GM12878 (cell line): ENCODE results near the gene NXPE1.
A peak's percentile ranks its signal among the peaks of the same experiment; 100 is the strongest.

Experiments used
- CEBPB ChIP-seq, 2 experiments: fragments of 150-350 bp in 1 of 2; IDR thresholded peaks; 2 replicates each; pipeline ENCODE4 v1.6.1; 2012 to 2014; ENCODE audit warnings: low read depth in 2 of 2, low read length in 2 of 2, borderline replicate concordance in 1 of 2, inconsistent platforms in 1 of 2
- CHD2 ChIP-seq: IDR thresholded peaks from 2 replicates; pipeline ENCODE4 v1.6.1; 2011; ENCODE audit warnings: low read depth, low read length, improper control_type of control experiment, borderline replicate concordance
- CTCF ChIP-seq, 3 experiments: IDR thresholded peaks in 2 of 3; conservative IDR thresholded peaks in 1 of 3; 2 replicates each; pipeline ENCODE4 v1.5.1; 2011; ENCODE audit warnings: low read depth in 3 of 3, low read length in 3 of 3, mild to moderate bottlenecking in 3 of 3, control low read depth in 2 of 3, moderate library complexity in 2 of 3, inconsistent platforms in 1 of 3, mixed read lengths in 1 of 3; ENCODE audit not compliant: control insufficient read depth in 2 of 3, insufficient read depth in 1 of 3; ENCODE audit errors: extremely low read depth in 1 of 3
- EP300 ChIP-seq, 2 experiments: fragments of 150-350 bp in 1 of 2; IDR thresholded peaks; 2 replicates each; pipeline ENCODE4 v1.6.1; 2011 to 2012; ENCODE audit warnings: low read depth in 2 of 2, low read length in 2 of 2, borderline replicate concordance in 1 of 2, improper control_type of control experiment in 1 of 2, inconsistent platforms in 1 of 2; ENCODE audit not compliant: control insufficient read depth in 1 of 2
- KAT2A ChIP-seq: conservative IDR thresholded peaks from 2 replicates; pipeline ENCODE4 v1.6.1; 2011; ENCODE audit warnings: low read depth, low read length; ENCODE audit not compliant: control insufficient read depth
- POLR2A ChIP-seq: IDR thresholded peaks from 2 replicates; pipeline ENCODE4 v1.6.1; 2011; ENCODE audit warnings: low read depth, mild to moderate bottlenecking, low read length
- POLR2AphosphoS5 ChIP-seq: IDR thresholded peaks from 2 replicates; pipeline ENCODE4 v1.6.1; 2011; ENCODE audit warnings: mild to moderate bottlenecking, low read length, inconsistent platforms
- POU2F2 ChIP-seq: IDR thresholded peaks from 3 replicates; pipeline ENCODE4 v1.6.1; 2011; ENCODE audit warnings: low read depth, mild to moderate bottlenecking, low read length, borderline replicate concordance
- TBL1XR1 ChIP-seq: IDR thresholded peaks from 2 replicates; pipeline ENCODE4 v1.6.1; 2012; ENCODE audit warnings: low read depth, low read length, improper control_type of control experiment
- TCF12 ChIP-seq: IDR thresholded peaks from 2 replicates; pipeline ENCODE4 v1.6.1; 2011; ENCODE audit warnings: low read depth, mild to moderate bottlenecking, low read length

- TF ChIP-seq POLR2A (no peak), EP300 (IDR thresholded peaks at IDR 0.05; ENCODE audit: borderline replicate concordance in 1 of 2, control insufficient read depth in 1 of 2, low read depth in 2 of 2, low read length in 2 of 2) (no peak), CHD2 (no peak), CTCF (IDR thresholded peaks at IDR 0.05 in 2 of 3, conservative IDR thresholded peaks at IDR 0.05 in 1 of 3; ENCODE audit: control insufficient read depth in 2 of 3, extremely low read depth in 1 of 3, insufficient read depth in 1 of 3, low read depth in 3 of 3, low read length in 3 of 3) (no peak), TBL1XR1 (no peak), CEBPB (IDR thresholded peaks at IDR 0.05; ENCODE audit: borderline replicate concordance in 1 of 2, low read depth in 2 of 2, low read length in 2 of 2) (no peak), POLR2AphosphoS5 (no peak), TCF12 (no peak), KAT2A (no peak), POU2F2 (peak; percentile 25; the same call in 2 of the 3 replicates)
Observed at GRCh38 chr11:114607753-114608459, 48.2 kb upstream of the NXPE1 start.
